ENCODE measurements around the gene HSD11B2.

The HSD11B2 gene

GRCh38 chr16:67400901-67401300 lies 30.0 kb upstream of the HSD11B2 start:
- TF ChIP-seq FOXK2 (IDR thresholded peaks at IDR 0.05) = no peak
- no peak for TF ChIP-seq BHLHE40 (IDR thresholded peaks at IDR 0.05; ENCODE audit: borderline replicate concordance)
- no peak for TF ChIP-seq HDGF (IDR thresholded peaks at IDR 0.05; ENCODE audit: borderline replicate concordance)
- no peak for TF ChIP-seq LEF1 (IDR thresholded peaks at IDR 0.05; ENCODE audit: borderline replicate concordance)
- TF ChIP-seq ZNF384 (IDR thresholded peaks at IDR 0.05) = no peak
- no peak for TF ChIP-seq SP1 (IDR thresholded peaks at IDR 0.05)
- TF ChIP-seq FOXM1 (IDR thresholded peaks at IDR 0.05; ENCODE audit: borderline replicate concordance) = no peak
- no peak for TF ChIP-seq NFRKB (IDR thresholded peaks at IDR 0.05)
- TF ChIP-seq ELF4 (IDR thresholded peaks at IDR 0.05) = no peak
- ChIA-PET POLR2A (no interaction called here), CTCF (interaction anchor here (0.7 kb wide), 1 partner anchor 125 kb away, joined by 3 read pairs; no protein-coding TSS in a partner anchor)
- no peak for DNase-seq (ENCODE audit: extremely low spot score)

GRCh38 chr16:67403976-67404555 lies 26.9 kb upstream of the HSD11B2 start:
- CTCF ChIA-PET = no interaction called here
- no peak for DNase-seq (ENCODE audit: extremely low spot score)
- POLR2A ChIA-PET = no interaction called here
- no peak for TF ChIP-seq FOXM1 (IDR thresholded peaks at IDR 0.05; ENCODE audit: borderline replicate concordance)

DNA sequence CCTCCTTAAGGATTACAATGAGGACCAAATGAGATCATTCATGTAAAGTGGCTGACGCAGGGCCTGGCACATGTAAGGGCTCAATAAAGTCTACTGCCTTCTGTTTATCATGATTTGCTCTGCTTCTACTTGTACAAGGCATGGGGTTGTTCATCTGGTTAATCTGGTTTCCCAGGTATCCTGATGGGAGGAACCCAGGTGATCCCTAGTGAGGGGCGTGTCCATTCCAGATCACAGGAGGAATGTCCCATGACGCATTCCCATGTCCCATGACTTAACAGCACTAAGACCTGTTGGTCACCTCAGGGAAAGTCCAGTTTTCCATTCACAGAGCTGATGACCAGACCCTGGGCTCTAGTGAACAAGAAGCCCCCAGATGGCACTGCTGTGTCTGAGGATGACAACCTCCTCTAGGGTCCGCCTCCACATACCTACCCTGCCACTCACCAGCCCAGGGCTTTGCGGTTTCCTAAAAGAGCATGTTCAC lies 26.1 kb upstream of the HSD11B2 start:
- DNase-seq (ENCODE audit: extremely low spot score) = no peak
- TF ChIP-seq NFRKB (IDR thresholded peaks at IDR 0.05) (no peak), HDGF (IDR thresholded peaks at IDR 0.05; ENCODE audit: borderline replicate concordance) (no peak), SP1 (IDR thresholded peaks at IDR 0.05) (no peak)
- POLR2A ChIA-PET = no interaction called here
- CTCF ChIA-PET = interaction anchor here (0.9 kb wide), 1 partner anchor 12 kb away, joined by 4 read pairs; the partner anchor contains the start of gene ZDHHC1

DNA sequence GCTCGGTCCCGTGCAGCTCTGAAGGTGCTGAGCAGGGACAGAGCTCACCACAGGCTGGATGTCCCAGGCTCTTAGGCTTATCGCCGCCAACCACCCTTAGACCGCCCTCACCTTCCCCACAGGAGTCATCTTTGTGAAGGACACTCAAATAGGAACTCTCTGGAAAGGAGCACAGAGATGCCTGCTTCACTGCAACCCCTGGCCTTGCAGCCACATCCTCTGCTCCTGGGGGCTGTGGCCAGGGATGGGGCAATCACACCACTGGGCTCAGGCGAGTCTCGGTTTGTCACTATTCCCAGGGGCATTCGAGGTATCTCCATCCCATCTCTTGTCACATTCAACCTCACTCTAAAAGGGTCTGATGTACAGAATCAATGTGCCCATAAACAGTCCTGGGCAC lies 25.6 kb upstream of the HSD11B2 start:
- TF ChIP-seq ARNT (IDR thresholded peaks at IDR 0.05) (no peak), LEF1 (IDR thresholded peaks at IDR 0.05; ENCODE audit: borderline replicate concordance) (no peak), ELF4 (IDR thresholded peaks at IDR 0.05) (no peak), TARDBP (IDR thresholded peaks at IDR 0.05) (no peak), PKNOX1 (IDR thresholded peaks at IDR 0.05) (no peak), SP1 (IDR thresholded peaks at IDR 0.05) (no peak), FOXK2 (IDR thresholded peaks at IDR 0.05) (no peak)
- DNase-seq (ENCODE audit: extremely low spot score) = no peak
- ChIA-PET CTCF (interaction anchor here (0.9 kb wide), 1 partner anchor 11 kb away, joined by 4 read pairs; the partner anchor contains the start of gene ZDHHC1), POLR2A (no interaction called here)

- TF ChIP-seq LEF1 (IDR thresholded peaks at IDR 0.05; ENCODE audit: borderline replicate concordance) (no peak), BHLHE40 (IDR thresholded peaks at IDR 0.05; ENCODE audit: borderline replicate concordance) (no peak), FOXK2 (IDR thresholded peaks at IDR 0.05) (no peak), ZNF384 (IDR thresholded peaks at IDR 0.05) (no peak), ELF4 (IDR thresholded peaks at IDR 0.05) (no peak), PKNOX1 (IDR thresholded peaks at IDR 0.05) (no peak), SUZ12 (IDR thresholded peaks at IDR 0.05) (no peak), SP1 (IDR thresholded peaks at IDR 0.05) (no peak), CTBP1 (IDR thresholded peaks at IDR 0.05; ENCODE audit: borderline replicate concordance) (no peak), ARNT (IDR thresholded peaks at IDR 0.05) (no peak), FOXM1 (IDR thresholded peaks at IDR 0.05; ENCODE audit: borderline replicate concordance) (no peak), NFRKB (IDR thresholded peaks at IDR 0.05) (no peak), FOXA1 (IDR thresholded peaks at IDR 0.05) (no peak), HDGF (IDR thresholded peaks at IDR 0.05; ENCODE audit: borderline replicate concordance) (no peak), TARDBP (IDR thresholded peaks at IDR 0.05) (no peak), L3MBTL2 (conservative IDR thresholded peaks at IDR 0.05) (no peak)
- POLR2A ChIA-PET = no interaction called here
- DNase-seq (ENCODE audit: extremely low spot score) = no peak
- CTCF ChIA-PET = no interaction called here
Measured at GRCh38 chr16:67406111-67406971, 24.6 kb upstream of the HSD11B2 start.

- no peak for DNase-seq (ENCODE audit: extremely low spot score)
- ChIA-PET CTCF (interaction anchor here (1.1 kb wide), 1 partner anchor 11 kb away, joined by 4 read pairs; no protein-coding TSS in a partner anchor), POLR2A (no interaction called here)
- TF ChIP-seq SUZ12 (IDR thresholded peaks at IDR 0.05) = no peak
- TF ChIP-seq FOXM1 (IDR thresholded peaks at IDR 0.05; ENCODE audit: borderline replicate concordance) = no peak
- no peak for TF ChIP-seq PKNOX1 (IDR thresholded peaks at IDR 0.05)
- TF ChIP-seq SP1 (IDR thresholded peaks at IDR 0.05) = no peak
- no peak for TF ChIP-seq FOXK2 (IDR thresholded peaks at IDR 0.05)
- TF ChIP-seq ARNT (IDR thresholded peaks at IDR 0.05) = no peak
- TF ChIP-seq L3MBTL2 (conservative IDR thresholded peaks at IDR 0.05) = no peak
- no peak for TF ChIP-seq BHLHE40 (IDR thresholded peaks at IDR 0.05; ENCODE audit: borderline replicate concordance)
- no peak for TF ChIP-seq CTBP1 (IDR thresholded peaks at IDR 0.05; ENCODE audit: borderline replicate concordance)
- TF ChIP-seq HDGF (IDR thresholded peaks at IDR 0.05; ENCODE audit: borderline replicate concordance) = no peak
- TF ChIP-seq LEF1 (IDR thresholded peaks at IDR 0.05; ENCODE audit: borderline replicate concordance) = no peak
- no peak for TF ChIP-seq FOXA1 (IDR thresholded peaks at IDR 0.05)
- TF ChIP-seq NFRKB (IDR thresholded peaks at IDR 0.05) = no peak
- TF ChIP-seq ZNF384 (IDR thresholded peaks at IDR 0.05) = no peak
Measured at GRCh38 chr16:67407176-67407787, 23.6 kb upstream of the HSD11B2 start.

All from HEK293T (cell line).